LHCN-M2 (cell line): ENCODE results near the gene SLC29A1. TPM values are rescaled to one million over a fixed set of nuclear protein-coding genes. Genes with fewer than 3 reads are reported as not detected.

Source experiments
- DNase-seq: peaks from one replicate; pipeline ENCODE4 v3.0.0-alpha.2; 2012; ENCODE audit warnings: low read depth
- total RNA-seq: library from RNA; depleted of rRNA; stranded (reverse); fragments of >200 nt; gene quantifications from 2 replicates; pipeline ENCODE4 v1.2.3, GENCODE V29; 2014

SLC29A1 gene
- total RNA-seq, 1 experiment from 2014 or later = 77.7 TPM

DNA sequence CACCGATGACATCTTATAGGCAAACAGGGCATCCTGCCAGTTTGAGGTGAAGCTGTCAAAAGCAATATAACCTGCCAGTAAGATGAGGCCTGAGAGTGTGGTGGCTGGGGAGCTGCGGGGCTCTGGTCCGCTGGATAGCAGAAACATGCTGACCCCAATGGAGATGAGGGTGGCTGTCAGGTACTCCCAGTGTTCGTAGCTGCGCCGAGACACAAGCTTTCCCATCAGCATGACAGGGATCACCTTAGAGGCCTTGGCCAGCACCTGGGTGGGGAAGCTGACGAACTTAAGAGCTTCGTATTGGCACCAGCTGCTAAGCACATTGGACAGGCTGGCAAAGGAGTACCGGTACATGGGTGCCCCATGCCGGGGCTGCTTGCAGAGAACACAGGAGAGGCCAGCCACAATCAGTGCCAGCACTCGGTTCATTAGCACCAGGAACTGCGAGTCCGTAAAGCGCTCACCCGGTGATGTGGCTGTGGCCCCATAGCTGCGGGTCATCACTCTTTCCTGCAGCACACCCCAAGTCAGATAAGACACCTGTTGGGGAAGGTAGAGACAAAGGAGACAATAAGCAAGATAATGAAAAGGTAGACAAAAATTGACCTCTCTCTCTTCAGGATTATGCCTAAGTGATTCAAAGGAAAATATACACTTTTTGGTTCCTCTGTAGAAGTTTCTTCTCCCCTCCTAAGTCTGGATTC, 31.9 kb downstream of the SLC29A1 start:
- no peak for DNase-seq

GRCh38 chr6:44255871-44256774, 32.7 kb downstream of the SLC29A1 start:
- DNase-seq = no peak

DNA sequence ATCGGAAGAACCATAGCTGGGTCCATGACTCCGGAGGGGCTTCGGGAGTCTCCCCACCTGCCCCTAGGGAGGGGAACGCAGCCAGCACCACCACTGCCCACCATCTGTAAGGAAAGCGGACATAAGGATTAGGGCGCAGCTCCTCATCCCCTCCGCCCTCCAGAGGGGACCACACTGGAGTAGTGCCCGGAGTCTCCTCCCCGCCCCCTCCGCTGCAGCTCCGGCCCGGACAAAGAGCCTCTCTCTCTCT, 33.3 kb downstream of the SLC29A1 start:
- no peak for DNase-seq

- DNase-seq = peak; percentile 64
Measured at GRCh38 chr6:44257025-44257752, 33.8 kb downstream of the SLC29A1 start, which contains the start of gene SLC35B2. SLC35B2 (minus strand) TSS chr6:44257528; CDS start chr6:44257410, 118 bp downstream.

- DNase-seq = no peak
Measured at GRCh38 chr6:44257753-44258324, 34.4 kb downstream of the SLC29A1 start.

DNA sequence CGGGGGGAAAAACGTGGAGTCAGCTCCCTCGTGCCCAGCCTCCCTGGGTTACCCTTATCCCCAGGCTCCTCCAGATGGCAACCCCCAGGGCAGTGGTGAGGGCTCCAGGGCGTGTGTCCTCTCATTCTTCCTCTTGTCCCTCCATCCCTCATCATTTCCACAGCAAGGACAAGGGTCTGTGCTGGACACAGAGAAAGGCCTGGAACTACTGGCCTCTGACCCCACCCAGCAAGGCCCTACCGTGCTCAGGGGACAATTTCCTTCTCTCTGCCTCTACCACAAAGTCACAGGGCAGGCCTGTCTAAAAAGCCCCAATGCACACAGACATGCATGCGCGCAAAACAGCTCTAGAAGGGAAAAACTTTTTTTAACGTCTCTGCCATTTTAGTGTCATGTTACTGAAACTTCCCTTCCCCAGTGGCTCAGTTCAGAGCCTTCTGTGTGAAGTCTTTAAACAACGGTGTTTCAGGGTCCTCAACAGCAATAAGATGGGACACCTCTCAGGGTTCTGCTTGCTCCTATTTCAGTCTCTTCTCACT, 35.0 kb downstream of the SLC29A1 start:
- no peak for DNase-seq

- DNase-seq = no peak
Measured at GRCh38 chr6:44258921-44259320, 35.5 kb downstream of the SLC29A1 start.

DNA sequence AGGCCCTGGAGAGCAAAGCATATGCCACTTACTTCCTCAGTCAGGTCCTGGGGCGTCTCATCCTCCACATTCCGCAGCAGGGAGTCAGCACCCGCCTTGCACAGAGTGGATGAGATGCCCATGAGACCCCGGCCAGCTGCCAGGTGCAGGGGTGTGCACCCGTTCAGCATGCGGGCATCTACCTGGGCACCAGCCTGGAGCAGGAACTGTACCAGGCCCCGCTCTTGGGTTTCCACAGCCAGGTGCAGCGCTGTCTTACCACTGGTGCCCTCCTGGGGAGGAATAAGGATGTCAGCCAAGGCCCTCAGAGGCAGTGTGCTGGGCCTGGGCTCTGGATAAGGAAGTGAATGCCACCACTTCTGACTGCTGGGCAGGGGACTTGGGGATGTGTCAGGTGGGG, 36.6 kb downstream of the SLC29A1 start:
- DNase-seq = no peak

DNA sequence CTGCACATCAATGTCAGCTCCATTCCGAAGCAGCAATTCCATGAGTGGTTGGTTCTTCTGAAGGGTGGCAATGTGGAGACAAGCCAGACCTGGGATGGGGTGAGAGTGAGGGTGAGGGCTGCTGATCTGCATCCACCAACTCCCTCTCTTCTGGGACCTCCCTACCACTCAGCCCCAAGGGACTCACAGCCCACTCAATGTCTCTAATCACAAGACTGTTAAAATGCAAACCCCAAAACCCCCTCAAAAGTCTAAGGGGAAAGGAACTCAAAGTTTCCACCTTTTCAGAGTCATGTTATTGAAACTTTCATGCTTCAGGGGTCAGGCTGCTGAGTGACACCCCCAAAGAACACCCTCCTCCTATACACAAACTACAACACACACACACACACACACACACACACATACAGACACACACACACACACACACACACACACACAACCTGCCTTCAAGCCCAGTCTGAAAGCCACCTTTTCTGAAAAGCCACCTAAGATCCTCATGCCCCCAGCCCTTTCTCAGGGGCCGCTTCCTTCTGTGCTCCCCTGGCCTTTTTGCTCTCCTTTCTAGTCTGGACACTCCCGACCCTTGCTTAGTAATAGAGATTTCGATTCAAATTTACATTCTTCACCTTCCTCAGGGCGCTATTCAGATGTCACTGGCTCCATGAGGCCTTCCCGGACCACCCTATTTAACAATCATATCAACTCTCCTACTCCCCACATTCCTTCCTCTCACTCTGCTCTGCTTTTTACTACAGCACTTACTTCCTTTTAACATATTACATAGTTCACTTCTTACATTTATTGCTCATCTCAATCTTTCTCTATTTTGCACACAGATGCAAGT, 37.3 kb downstream of the SLC29A1 start:
- DNase-seq = no peak

DNA sequence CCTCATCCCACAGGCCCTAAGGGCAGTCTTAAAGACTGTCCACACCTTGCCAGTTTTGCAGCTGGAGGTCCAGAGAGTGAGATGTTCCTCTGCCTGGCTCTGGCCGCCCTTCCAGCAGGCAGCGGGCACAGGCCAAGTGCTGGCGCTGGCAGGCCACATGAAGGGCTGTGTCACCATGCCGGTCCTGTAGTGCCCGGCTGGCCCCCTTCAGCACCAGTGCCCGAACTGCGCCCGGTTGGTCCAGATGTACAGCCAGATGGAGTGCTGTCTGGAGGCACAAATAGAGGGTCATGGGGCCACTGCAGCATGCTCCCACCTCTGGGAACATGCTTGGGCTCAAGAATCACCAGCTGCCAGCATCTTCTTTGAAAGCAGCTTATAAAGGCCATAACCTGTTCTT, 38.2 kb downstream of the SLC29A1 start:
- DNase-seq = no peak

GRCh38 chr6:44262467-44263353, 39.3 kb downstream of the SLC29A1 start:
- no peak for DNase-seq

DNA sequence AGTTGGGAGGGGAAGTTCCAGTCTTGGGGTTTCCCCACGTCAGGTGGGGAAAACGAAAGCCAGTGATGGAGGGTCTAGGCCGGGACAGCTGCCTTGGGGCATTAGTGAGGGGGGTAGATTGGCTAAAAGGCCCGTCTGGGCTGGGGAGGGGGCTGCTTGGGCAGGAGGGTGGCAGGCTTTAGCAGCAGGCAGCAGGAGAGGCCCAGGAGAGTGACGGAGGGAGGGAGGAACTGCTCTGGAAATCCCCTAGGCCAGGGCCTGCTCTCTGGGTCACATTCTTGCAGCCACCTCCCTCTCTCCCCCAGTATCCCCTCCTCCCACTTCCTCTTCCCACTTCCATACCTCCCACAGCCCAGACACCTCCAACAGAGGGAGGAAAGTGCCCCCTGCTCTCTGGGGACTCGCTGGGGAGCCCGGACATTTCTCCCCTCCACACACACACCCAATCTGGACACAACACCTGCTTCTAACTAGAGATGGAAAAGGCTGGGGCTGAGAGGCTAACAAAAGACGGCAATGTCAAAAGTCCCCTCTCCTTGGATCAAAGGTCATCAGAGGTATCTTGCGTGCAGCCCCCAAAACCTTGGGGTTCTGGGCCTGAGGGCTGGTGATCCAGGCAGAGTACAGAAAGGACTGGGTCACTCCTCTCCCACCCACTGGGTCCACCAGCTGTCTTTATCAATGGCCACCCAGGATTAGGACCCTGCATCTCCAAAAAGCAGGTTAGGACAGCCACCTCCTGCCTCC, 40.1 kb downstream of the SLC29A1 start:
- no peak for DNase-seq

GRCh38 chr6:44264154-44265006, 41.0 kb downstream of the SLC29A1 start:
- no peak for DNase-seq

DNA sequence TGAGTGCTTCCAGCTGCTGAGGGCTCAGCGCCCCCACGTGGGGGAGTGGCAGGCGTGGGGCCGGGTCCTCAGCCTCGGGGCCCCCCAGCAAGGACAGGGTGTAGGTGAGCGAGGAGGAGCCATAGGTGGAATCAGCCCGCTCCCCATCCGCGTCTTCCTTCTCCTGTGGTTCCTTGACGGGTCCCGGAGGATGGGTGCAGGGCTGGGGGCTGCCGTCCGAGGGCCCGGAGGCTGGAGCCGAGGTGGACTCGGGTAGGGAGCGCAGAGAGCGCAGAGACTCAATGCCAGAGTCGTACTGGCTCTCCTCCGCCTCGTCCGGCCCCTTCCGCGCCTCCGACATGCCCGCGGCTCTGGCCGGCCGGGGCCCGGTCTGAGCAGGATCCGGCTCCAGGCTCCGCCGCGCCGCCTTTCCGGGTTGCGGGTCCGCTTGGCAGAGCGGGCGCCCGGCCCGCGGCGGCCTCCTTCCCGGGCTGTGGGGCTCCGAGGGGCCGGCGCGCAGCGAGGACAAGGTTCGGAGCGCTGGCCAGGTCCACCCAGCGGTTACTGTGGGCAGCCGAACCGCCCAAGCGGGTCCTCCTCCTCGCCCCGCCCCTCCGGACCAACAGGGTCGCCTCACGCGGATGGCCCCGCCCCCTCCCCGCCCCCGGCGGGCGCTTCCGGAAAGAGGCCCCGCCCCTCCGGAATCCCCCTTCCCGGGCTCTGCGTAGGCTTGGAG, 41.8 kb downstream of the SLC29A1 start, which contains the start of gene NFKBIE:
TSS of gene NFKBIE (minus strand) at position 545 of the 715 bp plus-strand sequence. CDS start at position 340, 205 bp downstream.
- peak; percentile 84 for DNase-seq

GRCh38 chr6:44265722-44266233, 42.4 kb downstream of the SLC29A1 start:
- no peak for DNase-seq

DNA sequence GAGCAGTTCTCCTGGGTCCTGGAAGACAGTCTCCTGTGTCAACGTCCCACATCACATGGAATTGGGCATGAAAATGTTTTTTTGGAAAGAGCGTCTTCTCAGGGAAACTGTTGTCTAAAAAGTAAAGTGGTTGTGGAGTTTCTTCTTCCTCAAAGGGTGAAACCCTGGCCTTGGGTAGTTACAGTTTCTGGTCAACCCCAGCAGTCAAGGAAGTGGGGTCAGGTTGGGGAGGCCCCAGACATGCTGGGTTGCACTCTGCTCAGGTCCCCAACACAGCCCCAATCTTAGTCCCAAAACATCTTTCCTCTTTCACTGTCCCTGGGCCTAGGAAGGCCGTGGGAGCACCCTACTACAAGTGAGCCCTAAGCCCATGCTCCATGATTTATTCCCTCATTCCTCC, 43.0 kb downstream of the SLC29A1 start:
- no peak for DNase-seq

DNA sequence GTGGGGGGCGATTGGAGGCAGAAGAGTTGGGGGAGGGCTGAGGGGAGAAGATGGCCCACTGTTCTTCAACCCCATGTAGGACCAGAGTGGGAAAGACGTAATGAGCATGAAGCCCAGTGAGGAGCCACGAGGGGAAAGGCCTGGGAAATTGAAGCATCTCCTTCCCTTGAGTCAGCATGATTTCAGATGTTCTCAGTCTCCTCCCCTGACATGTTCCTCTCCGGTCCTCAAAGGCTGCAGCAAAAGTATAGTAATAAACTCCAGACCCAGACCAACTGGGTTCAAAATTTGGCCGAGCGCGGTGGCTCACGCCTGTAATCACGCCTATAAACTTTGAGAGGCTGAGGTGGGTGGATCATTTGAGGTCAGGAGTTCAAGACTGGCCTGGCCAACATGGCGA, 43.9 kb downstream of the SLC29A1 start:
- no peak for DNase-seq
